ENCODE measurements around the gene ADCY9.

ADCY9 gene

DNA sequence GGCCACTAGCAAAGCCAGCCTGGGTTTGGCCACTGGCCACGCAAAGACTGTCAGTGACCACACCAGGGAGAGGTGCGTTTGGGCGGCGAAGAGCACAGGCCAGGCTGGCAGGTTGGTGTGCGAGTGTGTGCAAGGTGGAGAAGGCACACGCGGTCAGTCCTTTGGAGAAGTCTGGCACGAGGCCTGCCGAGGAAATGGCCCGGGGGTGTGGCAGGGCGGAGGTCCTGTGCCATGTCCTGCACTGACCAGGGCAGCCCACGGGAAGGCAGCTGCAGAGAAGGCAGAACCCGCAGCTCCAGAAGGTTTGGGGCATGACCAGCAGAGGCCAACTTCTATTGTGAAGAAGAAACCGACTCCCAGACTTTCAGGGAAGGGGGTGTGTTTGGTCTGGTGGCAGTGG is 90.8 kb downstream of the ADCY9 start:
- no peak for DNase-seq

DNA sequence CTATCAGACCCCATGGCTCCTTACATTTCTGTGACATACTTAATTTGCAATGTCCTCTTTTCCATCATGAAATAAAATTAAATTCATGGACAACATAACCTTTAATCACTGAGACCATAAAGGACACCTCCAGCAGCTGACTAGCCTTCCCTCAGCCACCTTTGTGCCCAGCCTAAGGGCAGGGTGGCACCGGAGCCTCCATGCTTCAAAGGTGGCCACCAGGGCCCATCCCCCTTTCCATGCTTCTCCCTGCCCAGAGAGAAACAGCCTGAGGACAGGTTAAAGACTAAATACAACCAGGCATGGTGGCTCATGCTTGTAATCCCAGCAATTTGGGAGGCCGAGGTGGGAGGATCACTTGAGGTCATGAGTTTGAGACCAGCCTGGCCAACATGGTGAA is 94.3 kb downstream of the ADCY9 start:
- DNase-seq: no peak

DNA sequence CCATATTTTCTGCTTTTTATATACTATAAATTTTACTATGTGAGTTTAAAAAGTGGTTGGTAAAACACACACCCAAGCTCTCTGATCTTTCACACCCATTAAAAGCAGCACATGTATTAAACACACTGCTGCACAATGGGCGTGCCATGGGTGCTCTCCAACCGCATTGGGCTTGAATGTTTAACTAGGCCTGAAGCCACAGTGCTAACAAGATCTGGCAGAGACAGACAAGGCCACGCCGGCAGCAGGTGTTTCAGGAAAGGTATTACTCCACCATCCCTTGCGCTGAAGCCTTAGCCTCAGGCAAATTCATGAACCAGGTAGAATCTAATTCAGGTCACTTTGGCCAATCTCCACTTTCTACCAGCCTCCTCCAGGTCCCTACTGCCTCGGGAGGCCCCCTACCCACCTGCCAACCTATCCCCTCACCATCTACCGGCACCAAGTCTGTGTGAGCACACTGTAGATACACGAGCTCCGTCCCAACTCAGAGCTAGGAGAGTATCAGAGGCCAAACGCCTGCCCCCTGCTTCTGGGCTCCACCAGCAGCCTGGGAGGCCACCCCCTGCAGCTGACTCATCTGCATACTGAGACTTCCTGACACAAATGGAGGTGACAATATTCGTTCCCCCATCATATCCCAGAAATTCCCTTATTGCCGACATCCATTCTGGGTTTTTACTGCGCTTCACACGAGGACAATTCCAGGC is 95.0 kb downstream of the ADCY9 start:
- no peak for DNase-seq

DNA sequence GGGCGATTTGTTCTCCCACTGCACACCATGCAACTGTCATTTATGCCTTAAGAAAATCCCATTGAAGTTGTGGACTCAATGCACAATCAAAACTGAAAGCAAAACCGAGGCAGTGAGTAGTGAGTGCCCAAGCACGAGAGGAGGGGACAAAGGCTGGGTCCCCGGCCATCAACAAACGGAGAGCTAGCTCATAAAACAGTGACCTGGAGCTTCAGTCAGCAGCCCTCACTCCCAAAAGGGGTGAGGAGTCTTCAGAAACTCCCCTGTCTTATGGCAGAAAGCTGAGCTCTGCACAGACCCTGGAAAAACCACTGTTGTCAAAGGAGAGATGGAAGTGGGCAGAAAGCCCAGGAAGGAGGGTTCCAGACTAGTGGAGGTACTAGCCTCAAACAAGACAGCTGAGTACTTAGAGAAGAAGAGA is 96.9 kb downstream of the ADCY9 start:
- no peak for DNase-seq

DNA sequence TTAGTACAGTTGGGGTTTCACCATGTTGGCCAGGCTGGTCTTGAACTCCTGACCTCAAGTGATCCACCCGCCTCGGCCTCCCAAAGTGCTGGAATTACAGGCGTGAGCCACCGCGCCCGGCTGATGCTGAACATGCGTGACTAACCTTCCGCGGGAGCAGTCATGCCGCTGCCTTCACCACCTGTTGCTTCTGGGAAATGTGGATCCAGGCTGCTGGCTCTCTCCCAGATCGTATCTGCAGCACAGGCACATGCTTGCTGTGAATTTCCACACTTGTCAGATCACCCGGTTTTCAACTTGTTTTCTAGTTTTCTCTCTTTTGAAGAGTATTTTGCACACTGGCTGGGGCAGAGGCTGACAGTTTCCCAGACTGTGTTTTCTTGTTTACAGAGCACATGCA is 97.9 kb downstream of the ADCY9 start:
- DNase-seq: no peak

DNA sequence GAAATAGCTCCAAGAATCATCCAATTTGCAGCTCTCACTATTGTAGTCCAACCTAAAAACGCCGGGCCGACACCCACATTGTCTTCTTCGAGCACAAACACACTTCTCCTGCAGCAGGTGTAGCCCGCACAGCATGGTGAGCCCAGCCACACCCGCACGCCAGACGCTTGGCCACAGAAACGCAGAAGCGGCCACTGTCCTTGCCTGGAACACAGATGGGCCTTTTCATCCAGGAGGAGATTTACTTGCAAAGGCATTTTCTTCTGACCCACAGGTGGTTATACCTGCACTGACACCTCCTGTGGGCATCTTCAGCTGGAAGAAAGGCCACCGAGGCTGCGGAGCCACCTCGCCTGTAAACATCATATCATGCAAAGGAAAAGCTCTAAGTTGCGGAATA is 98.4 kb downstream of the ADCY9 start:
- no peak for DNase-seq

DNA sequence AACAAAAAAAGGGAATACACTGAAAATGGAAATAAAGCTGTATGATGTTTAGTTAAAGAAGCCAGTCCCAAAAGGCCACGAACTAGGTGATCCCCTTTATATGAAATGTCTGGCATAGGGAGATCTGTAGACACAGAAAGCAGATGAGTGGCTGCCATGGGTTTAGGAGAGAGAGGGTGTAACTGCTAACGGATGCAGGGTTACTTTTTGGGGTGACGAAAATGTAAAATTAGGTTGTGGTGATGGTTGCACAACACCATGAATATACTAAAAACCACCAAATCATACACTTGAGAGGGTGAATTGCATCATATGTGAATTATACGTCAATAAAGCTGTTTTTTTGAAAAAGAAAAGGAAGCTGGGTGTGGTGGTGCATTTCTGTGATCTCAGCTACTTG is 99.6 kb downstream of the ADCY9 start:
- no peak for DNase-seq

DNA sequence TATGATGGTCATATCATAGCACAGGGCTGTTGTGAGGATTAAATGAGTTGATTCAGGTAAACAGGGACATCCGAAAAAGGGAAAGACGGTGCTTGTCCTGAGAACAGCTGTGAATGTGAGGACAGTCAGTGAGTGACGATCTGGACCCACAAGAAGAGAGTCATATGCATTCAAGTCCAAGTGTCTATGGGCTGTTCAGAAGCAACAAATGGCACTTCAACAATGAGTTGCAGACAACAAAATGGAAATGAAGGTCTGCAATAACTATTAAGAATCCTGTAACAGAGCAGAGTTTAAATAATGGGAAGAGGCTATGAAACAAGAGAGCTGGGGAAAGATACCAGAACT is 100.3 kb downstream of the ADCY9 start:
- no peak for DNase-seq

DNA sequence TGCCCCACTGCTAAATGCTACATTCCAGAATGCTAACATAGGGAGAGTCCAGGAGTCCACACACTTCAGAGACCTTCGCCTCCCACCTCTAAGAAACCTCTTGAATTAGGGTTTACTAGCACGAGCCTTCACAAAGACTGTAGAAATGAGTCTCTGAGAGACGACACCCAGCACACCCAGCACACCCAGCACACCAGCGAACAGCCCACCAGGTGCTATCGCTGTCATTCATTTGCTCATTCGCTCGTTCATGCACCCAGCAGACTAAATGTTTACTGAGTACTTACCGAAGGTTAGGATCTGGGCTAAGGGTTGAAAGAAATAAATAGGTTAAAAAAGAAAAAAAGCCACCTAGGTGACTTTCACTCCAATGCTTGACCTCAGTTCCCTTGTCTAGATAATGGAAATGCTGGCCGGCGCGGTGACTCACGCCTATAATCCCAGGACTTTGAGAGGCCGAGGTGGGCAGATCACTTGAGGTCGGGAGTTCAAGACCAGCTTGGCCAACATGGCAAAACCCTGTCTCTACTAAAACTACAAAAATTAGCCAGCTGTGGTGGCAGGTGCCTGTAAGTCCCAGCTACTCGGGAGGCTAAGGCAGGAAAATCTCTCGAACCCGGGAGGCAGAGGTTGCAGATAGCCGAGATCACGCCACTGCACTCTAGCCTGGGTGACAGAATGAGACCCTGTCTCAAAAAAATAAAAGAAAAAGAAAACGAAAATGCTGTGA is 100.8 kb downstream of the ADCY9 start:
- no peak for DNase-seq

DNA sequence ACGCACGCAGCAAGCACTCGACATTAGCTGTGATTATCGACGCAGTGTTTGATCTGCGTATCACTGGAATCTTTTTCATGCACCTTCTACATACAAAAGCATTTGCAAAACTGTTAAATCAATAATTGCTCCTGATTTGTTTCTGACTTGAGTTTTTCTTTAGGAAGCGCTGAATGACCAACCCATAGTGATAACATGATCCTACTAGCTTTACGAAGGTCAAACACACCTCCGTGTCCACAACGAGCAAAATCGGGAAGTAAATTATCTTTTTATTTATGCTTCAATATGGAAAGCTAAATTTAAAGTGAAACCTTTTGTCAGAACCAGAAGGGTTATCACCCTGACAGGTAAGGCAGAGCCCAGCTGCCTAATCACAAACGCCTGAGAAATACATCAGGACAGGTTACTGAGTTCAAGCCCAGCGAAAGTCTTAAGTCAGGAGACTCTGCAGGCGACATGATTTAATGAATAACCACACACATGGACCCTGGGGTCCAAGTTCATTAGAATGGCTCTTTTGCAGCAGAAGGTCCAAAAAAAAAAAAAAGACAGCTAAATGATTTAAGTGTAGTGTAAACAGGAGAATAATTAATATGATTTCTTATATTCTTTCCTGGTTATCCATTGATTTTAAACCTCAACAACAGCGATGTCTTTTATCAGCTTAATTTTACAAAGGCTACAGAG is 104.2 kb downstream of the ADCY9 start:
- DNase-seq: no peak

DNA sequence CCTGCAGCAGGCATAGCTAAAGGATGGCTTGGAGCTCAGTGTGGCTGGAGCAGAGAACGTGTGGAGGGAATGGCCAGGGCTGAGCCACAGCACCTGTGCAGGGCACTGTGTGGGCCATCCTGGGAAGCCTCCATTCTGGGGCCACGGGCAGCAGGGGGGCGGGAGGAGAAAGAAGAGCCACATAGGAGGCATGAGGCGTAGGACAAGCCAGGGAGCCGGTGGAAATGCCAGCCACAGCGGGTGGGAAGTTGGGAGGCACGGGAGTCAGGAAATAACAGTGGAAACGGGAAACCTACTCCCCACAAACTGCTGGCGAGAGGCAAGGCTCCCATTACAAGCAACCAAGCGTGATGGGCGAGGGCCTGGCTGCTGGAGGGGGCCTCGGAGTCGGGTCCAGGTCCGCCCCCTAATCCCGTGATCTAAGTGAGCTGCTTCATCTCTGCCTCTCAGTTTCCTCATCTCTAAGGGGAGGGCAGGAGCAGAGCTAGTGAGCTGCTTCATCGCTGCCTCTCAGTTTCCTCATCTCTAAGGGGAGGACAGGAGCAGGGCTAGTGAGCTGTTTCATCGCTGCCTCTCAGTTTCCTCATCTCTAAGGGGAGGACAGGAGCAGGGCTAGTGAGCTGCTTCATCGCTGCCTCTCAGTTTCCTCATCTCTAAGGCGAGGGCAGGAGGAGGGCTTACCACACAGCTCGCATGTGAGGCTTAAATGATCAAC is 104.9 kb downstream of the ADCY9 start:
- DNase-seq: no peak

DNA sequence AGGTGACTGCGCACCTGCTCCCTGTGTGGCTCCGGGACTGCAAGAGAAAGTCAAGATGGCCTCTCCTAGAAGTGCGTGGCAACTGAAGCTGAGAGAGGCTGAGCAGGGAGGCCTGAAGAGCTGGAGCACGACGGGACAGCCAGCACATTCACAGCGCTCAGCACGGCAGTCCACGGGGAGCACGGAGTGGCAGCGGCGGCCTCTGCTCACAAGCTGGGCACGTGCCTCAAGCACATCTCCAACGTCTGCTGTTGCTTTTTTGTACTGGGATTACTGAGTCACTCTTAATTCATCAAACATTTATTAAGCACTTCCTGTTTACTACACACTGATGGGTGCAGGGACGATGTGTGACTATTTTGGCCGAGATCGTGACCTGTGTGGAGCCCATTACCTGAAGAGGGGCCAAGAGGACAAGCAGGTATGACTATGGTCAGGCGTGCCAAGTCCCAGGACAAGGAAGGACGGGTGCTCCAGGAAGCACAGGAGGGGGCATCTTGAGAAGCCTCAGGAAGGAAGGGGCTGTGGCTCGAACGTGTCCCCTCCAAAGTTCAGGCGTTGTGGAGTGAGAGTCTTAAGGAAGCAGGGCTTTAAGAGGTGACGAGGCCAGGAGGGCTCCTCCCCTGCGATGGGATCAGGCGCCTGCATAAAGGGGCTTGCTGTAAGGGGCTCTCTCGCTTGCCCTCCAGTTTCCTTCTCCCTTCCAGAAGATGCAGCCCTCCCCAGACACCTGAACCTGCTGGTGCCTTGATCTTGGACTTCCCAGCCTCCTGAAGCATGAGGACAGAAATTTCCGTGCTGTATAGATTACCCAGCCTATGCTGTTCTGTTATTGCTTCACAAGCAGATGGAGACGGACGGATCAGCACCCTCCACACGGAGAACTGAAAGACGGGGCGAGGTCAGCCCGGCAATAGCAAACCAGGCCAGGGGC is 105.8 kb downstream of the ADCY9 start:
- no peak for DNase-seq

DNA sequence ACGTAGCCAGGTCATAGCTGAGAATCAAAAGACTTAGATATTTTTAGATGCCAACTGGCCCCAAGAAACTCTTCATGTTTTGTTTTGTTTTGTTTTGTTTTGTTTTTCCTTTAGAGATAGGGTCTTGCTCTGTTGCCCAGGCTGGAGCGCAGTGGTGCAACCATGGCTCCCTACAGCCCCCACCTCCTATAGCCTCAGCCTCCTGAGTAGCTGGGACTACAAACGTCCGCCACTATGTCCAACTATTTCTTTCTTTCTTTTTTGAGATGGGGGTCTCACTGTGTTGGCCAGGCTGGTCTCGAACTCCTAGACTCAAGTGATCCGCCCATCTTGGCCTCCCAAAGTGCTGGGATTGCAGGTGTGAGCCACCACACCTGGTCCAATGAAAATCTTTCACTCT is 107.1 kb downstream of the ADCY9 start:
- no peak for DNase-seq

DNA sequence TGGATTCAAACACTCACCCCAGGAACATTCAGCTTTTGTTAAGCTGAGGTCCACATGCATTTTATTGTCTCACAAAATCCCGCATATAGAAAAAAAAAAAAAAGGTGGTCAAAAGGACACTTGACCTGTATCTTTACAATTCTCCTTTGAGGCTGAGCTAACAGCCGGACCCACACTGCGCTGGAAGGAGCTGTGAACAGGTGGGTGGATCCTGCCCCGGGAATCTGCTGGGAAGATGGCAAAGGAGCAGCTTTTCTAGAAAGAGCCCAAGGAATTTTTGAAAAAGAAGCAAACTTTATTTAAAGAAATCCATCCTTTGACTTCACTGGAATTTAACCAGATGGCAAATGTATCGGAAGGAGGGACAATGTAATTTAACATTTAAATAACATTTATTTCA is 108.1 kb downstream of the ADCY9 start:
- DNase-seq: no peak

DNA sequence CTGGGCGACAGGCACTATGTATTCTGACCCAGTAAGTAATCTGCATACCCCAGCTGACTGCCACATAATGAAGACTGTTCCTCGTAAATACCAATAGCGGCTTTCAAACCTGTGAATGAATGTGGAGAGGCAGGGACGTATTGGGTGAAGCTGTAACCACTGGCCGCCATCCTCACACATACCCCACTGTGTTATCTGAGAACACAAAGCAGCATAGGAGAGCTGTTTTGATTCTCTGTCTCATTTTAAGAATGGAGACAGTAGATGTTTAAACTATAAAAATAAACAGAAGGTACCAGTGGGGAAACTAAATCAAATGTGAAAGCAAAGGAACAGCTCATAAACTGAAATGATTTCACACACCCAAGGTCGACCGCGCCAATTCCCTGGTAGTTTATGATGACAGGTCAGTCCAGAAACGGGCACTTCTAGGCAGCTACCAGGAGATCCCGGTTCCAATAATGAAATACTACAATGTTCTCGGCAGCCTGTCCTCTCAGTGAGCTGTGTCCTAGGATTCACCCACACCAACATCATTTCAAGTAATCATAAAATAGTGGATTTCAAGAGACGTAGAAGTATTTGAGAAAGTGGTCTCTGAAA is 109.7 kb downstream of the ADCY9 start:
- no peak for DNase-seq

DNA sequence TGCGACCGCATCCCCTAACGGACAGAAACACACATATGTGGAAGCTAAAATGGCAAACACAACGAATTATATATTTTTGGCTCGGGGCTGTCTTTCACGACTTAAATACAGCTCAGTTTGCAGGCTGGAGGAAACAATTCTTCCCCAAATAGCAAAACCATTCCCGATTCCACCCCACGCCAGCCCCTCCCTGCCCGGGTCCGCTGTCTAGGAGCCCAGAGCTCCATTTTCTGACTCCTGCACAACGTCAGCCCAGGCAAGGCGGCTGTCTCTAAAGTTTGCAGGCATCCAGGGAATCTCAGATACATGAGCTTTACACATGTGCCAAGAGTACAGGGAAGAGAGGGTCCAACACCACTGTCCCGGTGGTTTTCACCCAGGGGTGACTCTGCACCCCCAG is 110.5 kb downstream of the ADCY9 start:
- DNase-seq: no peak

DNA sequence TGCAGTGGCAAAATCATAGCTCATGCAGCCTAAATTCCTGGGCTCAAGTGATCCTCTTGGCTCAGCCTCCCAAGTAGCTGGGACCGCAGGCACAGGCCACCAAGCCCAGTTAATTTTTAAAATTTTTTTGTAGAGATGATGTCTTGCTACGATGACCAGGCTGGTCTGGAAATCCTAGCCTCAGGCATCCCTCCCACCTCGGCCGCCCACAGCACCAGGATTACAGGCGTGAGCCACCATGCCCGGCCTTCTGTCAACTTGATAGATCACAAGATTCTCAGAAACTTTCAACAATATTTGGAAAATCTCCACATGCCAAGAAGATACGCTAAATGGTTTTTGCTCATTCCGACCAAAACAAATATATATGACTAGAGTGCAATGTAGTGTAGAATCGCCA is 111.0 kb downstream of the ADCY9 start:
- no peak for DNase-seq

DNA sequence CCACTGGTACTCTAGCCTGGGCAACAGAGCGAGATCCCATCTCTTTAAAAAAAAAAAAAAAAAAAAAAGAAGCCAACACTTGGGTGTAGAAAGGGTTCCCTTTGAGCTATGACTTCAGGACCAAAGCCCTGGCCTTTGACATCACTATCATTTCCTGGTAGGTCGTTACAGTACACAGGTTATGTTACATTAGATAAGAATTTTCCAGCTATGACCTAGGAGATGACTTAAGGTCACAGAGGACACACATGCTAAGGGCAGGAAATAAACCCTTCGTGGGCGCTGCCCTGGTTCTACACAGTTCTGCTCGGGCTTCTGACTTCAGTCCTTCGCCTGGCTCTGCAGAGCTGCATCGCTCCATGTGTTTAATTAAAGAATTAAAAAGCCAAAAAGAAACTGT is 112.0 kb downstream of the ADCY9 start:
- no peak for DNase-seq

DNA sequence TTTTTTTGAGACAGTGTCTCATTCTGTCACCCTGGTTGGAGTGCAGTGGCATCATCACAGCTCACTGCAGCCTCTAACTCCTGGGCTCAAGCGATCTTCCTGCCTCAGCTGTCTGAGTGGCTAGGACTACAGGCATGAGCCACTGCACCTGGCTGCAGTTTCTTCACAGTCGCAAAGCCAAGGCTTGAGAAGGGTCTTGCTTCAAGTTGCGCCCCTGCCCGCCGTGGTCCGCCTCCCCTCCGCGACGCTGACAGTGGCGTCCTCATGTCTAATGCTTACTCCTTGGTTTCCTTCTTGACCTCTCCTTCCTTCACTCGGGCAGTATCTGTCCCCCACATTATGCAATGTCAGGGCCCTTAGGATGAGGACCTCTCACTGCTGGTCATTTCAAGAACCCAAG is 112.7 kb downstream of the ADCY9 start:
- no peak for DNase-seq

DNA sequence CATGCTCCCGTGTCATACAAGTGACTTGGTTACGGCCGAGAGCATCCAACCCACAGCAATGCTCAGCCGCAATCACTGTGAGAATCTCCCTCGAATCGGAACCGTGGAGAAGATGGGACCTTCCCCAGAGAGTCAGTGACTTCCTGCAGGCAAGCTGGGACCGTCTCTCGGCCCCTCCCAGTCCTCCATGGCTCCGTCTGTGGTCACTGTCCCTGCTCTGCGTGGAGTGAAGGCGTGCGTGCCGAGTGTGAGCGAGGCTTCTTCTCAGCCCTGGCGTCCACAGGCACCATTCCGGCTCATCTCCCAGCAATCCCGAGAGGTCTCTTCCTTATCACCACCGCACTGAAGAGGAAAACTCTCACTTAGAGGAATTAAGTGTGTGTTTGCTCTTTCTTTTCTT is 113.1 kb downstream of the ADCY9 start:
- DNase-seq: no peak

DNA sequence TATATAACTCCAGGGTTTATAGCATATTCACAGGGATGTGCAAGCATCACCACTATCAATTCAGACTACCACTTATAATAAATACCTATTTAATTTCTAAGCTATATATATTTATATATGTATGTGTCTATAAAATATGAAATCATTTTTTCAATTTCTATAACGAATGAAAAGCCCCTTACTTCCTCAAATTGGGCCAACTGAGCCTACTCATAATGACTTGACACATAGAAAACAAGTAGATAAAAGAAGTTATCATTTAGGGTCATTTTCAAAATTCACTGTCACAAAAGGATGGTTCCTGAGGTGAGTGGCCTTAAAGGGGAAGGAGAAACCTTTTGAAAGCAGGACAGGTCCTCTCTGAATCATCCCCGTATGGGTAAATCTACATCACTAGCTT is 114.1 kb downstream of the ADCY9 start:
- no peak for DNase-seq

Measured in islet precursor cell (in vitro differentiated cells).